ENCODE results near the gene INTU.
"Not testable (repeated sequence)": the region's sequence is repeated elsewhere in the genome, so short reads cannot be mapped to it uniquely, and the experiment has no call there.

INTU gene

DNA sequence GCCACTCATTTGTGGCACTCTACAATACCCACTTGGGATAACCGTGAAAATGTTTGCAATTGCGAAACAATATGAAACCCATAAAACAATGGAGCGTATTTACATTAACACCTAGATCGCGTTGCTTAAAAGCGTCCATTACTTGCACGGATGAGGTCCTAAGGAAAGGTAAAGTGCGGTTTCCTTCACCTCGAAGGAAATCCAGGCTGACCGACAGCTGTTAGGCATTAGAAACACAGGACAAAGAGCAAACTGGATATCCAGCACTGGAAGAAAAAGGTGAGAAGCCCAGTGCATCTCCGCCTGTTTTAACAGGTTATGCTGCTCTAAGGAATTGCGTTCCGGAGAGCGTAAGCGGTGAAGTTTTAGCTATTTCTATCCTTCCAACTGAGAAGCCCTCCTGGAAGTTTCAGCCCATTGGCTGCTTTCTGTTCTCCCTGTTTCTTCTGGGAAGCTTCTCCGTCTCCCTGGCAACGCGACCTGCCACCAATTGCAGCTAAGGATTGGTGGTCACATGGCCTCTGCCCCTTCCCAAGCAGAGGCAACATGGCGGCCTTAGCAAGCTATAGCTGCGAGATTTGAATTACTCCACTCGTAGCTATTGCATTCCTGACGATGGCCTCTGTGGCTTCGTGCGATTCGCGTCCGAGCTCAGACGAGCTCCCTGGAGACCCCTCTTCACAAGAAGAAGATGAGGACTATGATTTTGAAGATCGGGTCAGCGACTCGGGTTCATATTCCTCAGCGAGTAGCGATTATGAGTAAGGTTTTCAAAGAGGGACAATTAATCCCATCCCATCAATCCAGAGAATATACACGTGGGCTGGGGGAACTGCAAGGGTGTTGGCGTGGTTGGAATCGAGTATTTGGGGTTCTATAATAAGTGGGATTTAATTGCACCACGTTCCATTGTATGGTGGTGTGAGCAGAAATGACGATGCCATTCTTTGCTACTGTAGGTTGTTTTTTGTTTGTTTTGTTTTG lies at the start of gene INTU:
Gene INTU (plus strand): TSS at position 538 of the 984 bp plus-strand sequence. CDS start 78 bp downstream, at position 616.
- peak; percentile 50 for DNase-seq (ENCODE audit: low spot score)
- no peak for TF ChIP-seq CTCF (IDR thresholded peaks at IDR 0.05; ENCODE audit: extremely low read depth, insufficient read depth, missing control alignments)
- in situ Hi-C loops (cut with MboI; ENCODE audit: low pct_unique_long_range_greater_than_20kb, low sequenced_read_pairs, unreplicated experiment), result no loop called here

DNA sequence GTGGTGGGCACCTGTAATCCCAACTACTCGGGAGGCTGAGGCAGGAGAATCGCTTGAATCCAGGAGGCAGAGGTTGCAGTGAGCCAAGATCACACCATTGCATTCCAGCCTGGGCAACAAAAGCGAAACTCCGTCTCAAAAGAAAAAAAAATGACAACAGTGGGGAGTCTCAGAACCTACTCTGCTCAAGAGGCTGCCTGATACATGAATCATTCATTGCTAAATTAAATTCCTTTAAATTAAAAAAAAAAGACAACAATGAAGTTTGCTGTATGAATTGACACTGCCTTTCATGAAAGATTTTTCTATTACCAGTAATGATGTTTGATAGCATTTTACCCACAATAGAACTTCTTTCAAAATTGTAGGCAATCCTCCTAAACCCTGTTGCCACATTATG lies 46.3 kb upstream of the INTU start:
- in situ Hi-C loops (cut with MboI; ENCODE audit: low pct_unique_long_range_greater_than_20kb, low sequenced_read_pairs, unreplicated experiment), result not testable (repeated sequence)

DNA sequence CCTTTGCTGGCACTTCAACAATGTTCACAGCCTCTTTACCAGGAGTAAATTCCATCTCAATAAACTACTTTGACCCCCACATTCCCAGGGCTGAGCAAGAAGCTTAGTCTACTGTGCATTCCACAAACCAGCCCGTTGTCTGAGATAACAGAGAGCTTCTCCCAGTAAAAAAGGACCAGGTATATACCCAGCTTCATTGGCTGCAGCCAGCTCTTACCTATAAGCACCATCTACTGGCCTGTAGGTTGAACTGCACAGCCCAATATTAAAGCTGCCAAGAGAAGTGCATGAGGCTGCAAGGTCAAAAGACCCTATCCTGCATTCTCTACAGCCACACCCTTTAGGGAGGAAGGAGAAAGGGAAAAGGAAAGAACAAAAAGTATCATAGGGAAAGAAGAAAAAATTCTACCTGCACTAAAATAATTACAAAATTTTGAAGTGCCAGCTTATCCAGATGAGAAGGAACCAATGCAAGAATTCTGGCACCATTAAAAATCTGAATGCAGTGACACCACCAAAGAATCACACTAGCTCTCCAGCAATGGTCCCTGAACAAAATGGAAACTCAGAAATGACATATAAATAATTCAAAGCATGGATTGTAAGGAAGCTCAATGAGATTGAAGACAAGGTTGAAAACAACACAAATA lies 45.7 kb upstream of the INTU start:
- in situ Hi-C loops (cut with MboI; ENCODE audit: low pct_unique_long_range_greater_than_20kb, low sequenced_read_pairs, unreplicated experiment), result no loop called here
- DNase-seq (ENCODE audit: low spot score), result peak; percentile 36
- peak; percentile 76 for TF ChIP-seq CTCF (IDR thresholded peaks at IDR 0.05; ENCODE audit: extremely low read depth, insufficient read depth, missing control alignments)

More for the DNA sequence above, 46.3 kb upstream of the INTU start:
- DNase-seq (ENCODE audit: low spot score), result not testable (repeated sequence)

DNA sequence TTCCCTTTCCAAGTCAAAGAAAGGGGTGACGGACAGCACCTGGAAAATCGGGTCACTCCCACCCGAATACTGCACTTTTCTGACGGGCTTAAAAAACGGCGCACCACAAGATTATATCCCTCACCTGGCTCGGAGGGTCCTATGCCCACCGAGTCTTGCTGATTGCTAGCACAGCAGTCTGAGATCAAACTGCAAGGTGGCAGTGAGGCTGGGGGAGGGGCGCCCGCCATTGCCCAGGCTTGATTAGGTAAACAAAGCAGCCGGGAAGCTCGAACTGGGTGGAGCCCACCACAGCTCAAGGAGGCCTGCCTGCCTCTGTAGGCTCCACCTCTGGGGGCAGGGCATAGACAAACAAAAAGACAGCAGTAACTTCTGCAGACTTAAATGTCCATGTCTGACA lies 43.6 kb upstream of the INTU start:
- in situ Hi-C loops (cut with MboI; ENCODE audit: low pct_unique_long_range_greater_than_20kb, low sequenced_read_pairs, unreplicated experiment); DNase-seq (ENCODE audit: low spot score): not testable (repeated sequence)

- no peak for TF ChIP-seq CTCF (IDR thresholded peaks at IDR 0.05; ENCODE audit: extremely low read depth, insufficient read depth, missing control alignments)
- no peak for DNase-seq (ENCODE audit: low spot score)
- in situ Hi-C loops (cut with MboI; ENCODE audit: low pct_unique_long_range_greater_than_20kb, low sequenced_read_pairs, unreplicated experiment), result no loop called here
Measured at GRCh38 chr4:127598656-127599055, 34.1 kb upstream of the INTU start.

- no peak for DNase-seq (ENCODE audit: low spot score)
- in situ Hi-C loops (cut with MboI; ENCODE audit: low pct_unique_long_range_greater_than_20kb, low sequenced_read_pairs, unreplicated experiment), result no loop called here
- no peak for TF ChIP-seq CTCF (IDR thresholded peaks at IDR 0.05; ENCODE audit: extremely low read depth, insufficient read depth, missing control alignments)
Measured at GRCh38 chr4:127601029-127601428, 31.7 kb upstream of the INTU start.

- DNase-seq (ENCODE audit: low spot score), result peak; percentile 31
- peak; percentile 30 for TF ChIP-seq CTCF (IDR thresholded peaks at IDR 0.05; ENCODE audit: extremely low read depth, insufficient read depth, missing control alignments)
- in situ Hi-C loops (cut with MboI; ENCODE audit: low pct_unique_long_range_greater_than_20kb, low sequenced_read_pairs, unreplicated experiment), result no loop called here
Measured at GRCh38 chr4:127604949-127605709, 27.6 kb upstream of the INTU start.

All from GM13977 (cell line).